BLaER1 treated with 17β-estradiol and CSF1 and Interleukin-3, amounts not matched to agents 10 nM and 100 nM (cell line): ENCODE data around the gene NECAB3.

Experiments used
- H3K27ac ChIP-seq, 11 experiments: shearing (Covaris generic); formaldehyde crosslinking; 2 replicates each; pipeline ENCODE4 v1.8.1; 2022
- H3K27me3 ChIP-seq, 11 experiments: shearing (Covaris generic); formaldehyde crosslinking; 2 replicates each; pipeline ENCODE4 v1.8.1; 2022
- H3K36me3 ChIP-seq, 11 experiments: shearing (Covaris generic); formaldehyde crosslinking; 2 replicates each; pipeline ENCODE4 v1.8.1; 2022
- H3K4me1 ChIP-seq, 10 experiments: shearing (Covaris generic); formaldehyde crosslinking; 2 replicates each; pipeline ENCODE4 v1.8.1; 2022
- H3K4me2 ChIP-seq, 11 experiments: shearing (Covaris generic); formaldehyde crosslinking; 2 replicates each; pipeline ENCODE4 v1.8.1; 2022
- H3K4me3 ChIP-seq, 10 experiments: shearing (Covaris generic); formaldehyde crosslinking; 2 replicates each; pipeline ENCODE4 v1.8.1; 2022
- H3K9ac ChIP-seq, 11 experiments: shearing (Covaris generic); formaldehyde crosslinking; 2 replicates each; pipeline ENCODE4 v1.8.1; 2022
- H3K9me3 ChIP-seq, 11 experiments: shearing (Covaris generic); formaldehyde crosslinking; replicated peaks in 1 of 11; 2 replicates each; pipeline ENCODE4 v1.8.1; 2022
- H4K20me1 ChIP-seq, 11 experiments: shearing (Covaris generic); formaldehyde crosslinking; 2 replicates each; pipeline ENCODE4 v1.8.1; 2022
- Cebpa-rat ChIP-seq, 11 experiments: shearing (Covaris generic); IDR thresholded peaks; 2 replicates each; pipeline ENCODE4 v1.8.1; 2022

Gene NECAB3

GRCh38 chr20:33675136-33675959, 1.1 kb upstream of the NECAB3 start:
- H3K9ac ChIP-seq: peak overlapping the region in 4 of 11 experiments; percentile 77 to 81 (median 80); a peak in 7 of 22 replicates
- H3K4me1 ChIP-seq: peaks cover 43 to 64% (median 56%) of the 10 kb centered on the region in 10 experiments
- peaks cover 0 to 78% (median 55%) of the 10 kb centered on the region in 11 experiments; a peak in 19 of 22 replicates for H4K20me1 ChIP-seq
- no peaks in the 10 kb centered on the region for H3K9me3 ChIP-seq
- no peaks in the 10 kb centered on the region for H3K27me3 ChIP-seq
- TF ChIP-seq Cebpa-rat (IDR thresholded peaks at IDR 0.05): no peak
- H3K4me2 ChIP-seq: peak overlapping the region; percentile 89 to 99 (median 97); a peak in 20 of 22 replicates
- H3K4me3 ChIP-seq: peak overlapping the region in 1 of 10 experiments; percentile 77; a peak in 1 of 20 replicates
- H3K36me3 ChIP-seq: peaks cover 0 to 54% (median 46%) of the 10 kb centered on the region in 11 experiments; a peak in 19 of 22 replicates
- H3K27ac ChIP-seq: peak overlapping the region in 1 of 11 experiments; percentile 80; a peak in 1 of 22 replicates

- H4K20me1 ChIP-seq: peaks cover 0 to 78% (median 42%) of the 10 kb centered on the region in 11 experiments; a peak in 17 of 22 replicates
Measured at GRCh38 chr20:33673410-33674293, 576 bp downstream of the NECAB3 start.

GRCh38 chr20:33673114-33673409, 1.2 kb downstream of the NECAB3 start:
- H4K20me1 ChIP-seq: peaks cover 0 to 78% (median 42%) of the 10 kb centered on the region in 11 experiments; a peak in 17 of 22 replicates
- H3K4me2 ChIP-seq: peak overlapping the region; percentile 88 to 99 (median 96)
- TF ChIP-seq Cebpa-rat (IDR thresholded peaks at IDR 0.05): no peak
- peak overlapping the region in 8 of 11 experiments; percentile 49 to 80 (median 67); a peak in 16 of 22 replicates for H3K27ac ChIP-seq
- H3K36me3 ChIP-seq: peaks cover 0 to 36% (median 23%) of the 10 kb centered on the region in 11 experiments; a peak in 18 of 22 replicates
- peak overlapping the region; percentile 58 to 77 (median 66); a peak in 19 of 20 replicates for H3K4me3 ChIP-seq
- peak overlapping the region; percentile 72 to 83 (median 80); a peak in 20 of 22 replicates for H3K9ac ChIP-seq
- H3K9me3 ChIP-seq: no peaks in the 10 kb centered on the region
- peaks cover 58 to 75% (median 67%) of the 10 kb centered on the region in 10 experiments for H3K4me1 ChIP-seq
- no peaks in the 10 kb centered on the region for H3K27me3 ChIP-seq

More at GRCh38 chr20:33673410-33674293, 576 bp downstream of the NECAB3 start:
- H3K36me3 ChIP-seq: peaks cover 0 to 40% (median 29%) of the 10 kb centered on the region in 11 experiments; a peak in 18 of 22 replicates
- no peaks in the 10 kb centered on the region for H3K27me3 ChIP-seq
- H3K9ac ChIP-seq: peak overlapping the region; percentile 72 to 83 (median 80)
- no peak for TF ChIP-seq Cebpa-rat (IDR thresholded peaks at IDR 0.05)
- H3K4me3 ChIP-seq: peak overlapping the region; percentile 58 to 77 (median 66)
- H3K9me3 ChIP-seq: no peaks in the 10 kb centered on the region
- H3K4me1 ChIP-seq: peaks cover 52 to 69% (median 61%) of the 10 kb centered on the region in 10 experiments
- peak overlapping the region; percentile 1 to 80 (median 66); a peak in 20 of 22 replicates for H3K27ac ChIP-seq
- H3K4me2 ChIP-seq: peak overlapping the region; percentile 88 to 99 (median 96)

- no peak for TF ChIP-seq Cebpa-rat (IDR thresholded peaks at IDR 0.05)
- Histone ChIP-seq H3K4me3 (peak overlapping the region; percentile 58 to 77 (median 66); a peak in 16 of 20 replicates), H3K4me2 (peak overlapping the region; percentile 88 to 99 (median 96)), H4K20me1 (peaks cover 0 to 75% (median 39%) of the 10 kb centered on the region in 11 experiments; a peak in 17 of 22 replicates), H3K9me3 (no peaks in the 10 kb centered on the region), H3K4me1 (peaks cover 63 to 80% (median 72%) of the 10 kb centered on the region in 10 experiments), H3K36me3 (peaks cover 0 to 31% (median 19%) of the 10 kb centered on the region in 11 experiments; a peak in 17 of 22 replicates), H3K9ac (peak overlapping the region; percentile 72 to 83 (median 80); a peak in 19 of 22 replicates), H3K27me3 (no peaks in the 10 kb centered on the region), H3K27ac (peak overlapping the region in 5 of 11 experiments; percentile 49 to 78 (median 66); a peak in 5 of 22 replicates)
Measured at GRCh38 chr20:33672426-33673113, 1.7 kb downstream of the NECAB3 start.

GRCh38 chr20:33671573-33672288, 2.5 kb downstream of the NECAB3 start:
- peaks cover 0 to 69% (median 33%) of the 10 kb centered on the region in 11 experiments; a peak in 17 of 22 replicates for H4K20me1 ChIP-seq
- H3K9me3 ChIP-seq: no peaks in the 10 kb centered on the region
- H3K27me3 ChIP-seq: no peaks in the 10 kb centered on the region
- peak overlapping the region in 4 of 10 experiments; percentile 58 to 70 (median 67); a peak in 1 of 20 replicates for H3K4me3 ChIP-seq
- TF ChIP-seq Cebpa-rat (IDR thresholded peaks at IDR 0.05): no peak
- H3K4me2 ChIP-seq: peak overlapping the region; percentile 88 to 99 (median 96)
- H3K27ac ChIP-seq: no peak overlapping the region
- H3K36me3 ChIP-seq: peaks cover 0 to 23% (median 11%) of the 10 kb centered on the region in 11 experiments; a peak in 16 of 22 replicates
- peak overlapping the region in 7 of 11 experiments; percentile 25 to 83 (median 81); a peak in 5 of 22 replicates for H3K9ac ChIP-seq
- H3K4me1 ChIP-seq: peaks cover 70 to 88% (median 80%) of the 10 kb centered on the region in 10 experiments

- H3K27me3 ChIP-seq: no peaks in the 10 kb centered on the region
- H3K4me1 ChIP-seq: peaks cover 76 to 90% (median 86%) of the 10 kb centered on the region in 10 experiments
- TF ChIP-seq Cebpa-rat (IDR thresholded peaks at IDR 0.05): no peak
- H3K27ac ChIP-seq: no peak overlapping the region
- H4K20me1 ChIP-seq: peaks cover 0 to 61% (median 26%) of the 10 kb centered on the region in 11 experiments; a peak in 17 of 22 replicates
- no peaks in the 10 kb centered on the region for H3K9me3 ChIP-seq
- peak overlapping the region; percentile 49 to 99 (median 96) for H3K4me2 ChIP-seq
- peaks cover 0 to 15% (median 3%) of the 10 kb centered on the region in 11 experiments; a peak in 12 of 22 replicates for H3K36me3 ChIP-seq
- no peak overlapping the region for H3K4me3 ChIP-seq
- peak overlapping the region in 6 of 11 experiments; percentile 5 to 46 (median 20); a peak in 6 of 22 replicates for H3K9ac ChIP-seq
Measured at GRCh38 chr20:33670715-33671499, 3.3 kb downstream of the NECAB3 start.
